ENCODE results near the gene ST3GAL2.
"Not testable (repeated sequence)": the region's sequence is repeated elsewhere in the genome, so short reads cannot be mapped to it uniquely, and the experiment has no call there.

The ST3GAL2 gene

DNA sequence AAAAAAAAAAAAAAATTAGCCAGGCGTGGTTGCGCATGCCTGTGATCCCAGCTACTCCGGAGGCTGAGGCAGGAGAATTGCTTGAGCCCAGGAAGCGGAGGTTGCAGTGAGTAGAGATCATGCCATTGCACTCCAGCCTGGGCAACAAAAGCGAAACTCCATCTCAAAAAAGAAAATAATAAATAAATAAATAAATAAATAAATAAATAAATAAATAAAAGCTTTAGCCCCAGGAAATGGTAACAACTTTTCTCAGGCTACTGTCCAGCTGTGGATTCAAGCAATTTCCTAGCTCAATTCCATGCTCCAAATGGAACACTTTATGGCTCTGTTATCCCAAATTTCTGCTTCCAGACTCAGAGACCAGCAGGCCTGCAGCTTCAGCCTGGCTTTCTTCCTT lies 25.3 kb downstream of the ST3GAL2 start:
- not testable (repeated sequence) for FAIRE-seq

- no peak for FAIRE-seq
These were observed 26.5 kb downstream of the ST3GAL2 start for GRCh38 chr16:70412385-70412784.

GRCh38 chr16:70410734-70411133 lies 28.2 kb downstream of the ST3GAL2 start:
- FAIRE-seq, result no peak

GRCh38 chr16:70407811-70408274 lies 31.1 kb downstream of the ST3GAL2 start:
- FAIRE-seq, result no peak

- FAIRE-seq, result not testable (repeated sequence)
These were observed 32.8 kb downstream of the ST3GAL2 start for GRCh38 chr16:70406104-70406503.

GRCh38 chr16:70402916-70403659 lies 35.8 kb downstream of the ST3GAL2 start:
- FAIRE-seq, result no peak

DNA sequence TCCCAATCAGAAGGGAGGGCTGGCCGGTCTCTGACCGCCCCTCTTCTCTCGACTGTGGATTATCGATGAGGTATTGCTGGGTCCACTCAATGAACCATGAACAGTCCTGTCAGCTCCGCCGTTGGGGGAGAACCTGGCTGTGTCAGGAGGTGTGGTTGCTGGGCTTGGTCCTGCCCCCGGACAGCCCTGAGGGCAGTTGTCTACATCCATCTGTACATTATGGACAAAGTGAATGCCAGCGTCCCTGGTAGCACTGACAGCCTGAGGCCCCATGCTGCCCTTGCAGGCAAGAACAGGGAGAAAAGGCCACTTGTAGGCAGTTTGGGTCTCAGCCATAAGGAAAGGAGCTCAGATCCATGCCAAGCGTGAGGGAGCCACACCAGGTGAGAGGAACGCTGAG lies 38.9 kb downstream of the ST3GAL2 start:
- FAIRE-seq, result no peak

DNA sequence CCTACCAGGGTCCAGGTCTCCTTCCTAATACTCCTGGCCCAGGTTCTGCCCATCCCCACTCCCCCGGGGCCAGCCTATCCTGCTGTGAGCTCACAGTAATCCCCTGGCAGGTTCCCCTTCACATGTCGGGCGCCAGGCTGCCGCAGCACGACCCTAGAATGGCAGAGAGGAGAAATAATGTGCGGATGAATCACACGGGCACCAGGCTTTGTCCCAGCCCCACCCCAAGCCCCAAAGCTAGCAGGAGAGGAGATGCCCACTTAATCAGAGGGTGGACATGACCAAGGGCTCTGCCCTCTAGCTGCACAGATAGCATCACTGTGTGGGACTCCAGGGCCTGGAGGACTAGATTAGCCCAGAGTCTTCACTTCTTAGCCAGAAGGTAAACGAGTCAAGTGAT lies 39.5 kb downstream of the ST3GAL2 start:
- FAIRE-seq, result no peak

GRCh38 chr16:70398177-70398743 lies 40.6 kb downstream of the ST3GAL2 start:
- FAIRE-seq, result no peak

- FAIRE-seq, result no peak
These were observed 42.5 kb downstream of the ST3GAL2 start for GRCh38 chr16:70396246-70396904.

DNA sequence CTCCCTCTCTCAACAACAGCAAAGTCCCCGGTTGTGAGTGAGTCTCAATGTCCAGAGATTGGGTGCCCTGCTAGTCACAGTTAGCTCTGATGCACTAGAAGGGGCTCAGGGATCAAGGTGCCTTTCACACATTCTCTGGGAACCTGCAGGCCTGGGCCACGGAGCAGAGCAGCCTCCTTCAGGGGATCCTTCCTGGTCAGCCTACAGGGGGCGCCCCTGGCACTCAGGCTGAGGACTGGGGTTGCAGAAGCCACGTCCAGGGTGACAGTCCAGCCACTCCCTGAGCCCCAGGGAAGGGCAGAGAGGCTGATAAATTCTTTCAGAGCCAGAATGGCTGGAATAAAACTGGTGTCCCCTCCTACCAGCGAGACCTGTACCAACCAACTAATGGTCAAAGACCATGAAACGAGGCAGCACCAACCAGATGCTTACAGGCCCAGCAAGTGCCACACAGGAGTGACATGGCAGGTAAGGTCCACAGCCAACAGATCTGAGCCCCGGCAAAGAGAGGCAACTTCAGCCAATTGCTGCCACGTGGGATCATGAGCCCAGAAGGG lies 43.5 kb downstream of the ST3GAL2 start:
- FAIRE-seq, result no peak

- FAIRE-seq, result no peak
These were observed 44.0 kb downstream of the ST3GAL2 start for GRCh38 chr16:70394853-70395252.

DNA sequence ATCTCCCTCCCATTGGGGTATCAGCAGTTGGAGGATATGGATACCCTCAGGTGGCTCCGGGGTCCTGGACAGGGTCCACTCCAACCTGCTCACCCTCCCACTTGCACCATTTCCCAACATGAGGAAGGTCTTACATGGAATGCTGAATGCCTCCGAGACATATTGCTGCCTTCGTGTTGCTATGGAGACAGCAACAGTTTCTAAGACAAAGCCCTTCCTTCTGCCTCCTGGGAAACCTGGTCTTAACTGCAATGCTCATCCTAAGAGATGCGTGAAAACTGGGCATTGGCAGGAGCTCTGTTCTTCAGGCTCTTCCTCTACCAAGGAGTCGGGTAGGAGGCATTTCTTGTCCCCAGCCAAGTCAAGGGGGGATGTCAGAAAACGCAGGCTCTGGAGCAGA lies 45.2 kb downstream of the ST3GAL2 start:
- FAIRE-seq, result no peak

- FAIRE-seq, result no peak
These were observed 46.3 kb downstream of the ST3GAL2 start for GRCh38 chr16:70392606-70393005.

- FAIRE-seq, result no peak
These were observed 46.9 kb downstream of the ST3GAL2 start for GRCh38 chr16:70391881-70392481.

- FAIRE-seq, result no peak
These were observed 47.5 kb downstream of the ST3GAL2 start for GRCh38 chr16:70391446-70391845.

DNA sequence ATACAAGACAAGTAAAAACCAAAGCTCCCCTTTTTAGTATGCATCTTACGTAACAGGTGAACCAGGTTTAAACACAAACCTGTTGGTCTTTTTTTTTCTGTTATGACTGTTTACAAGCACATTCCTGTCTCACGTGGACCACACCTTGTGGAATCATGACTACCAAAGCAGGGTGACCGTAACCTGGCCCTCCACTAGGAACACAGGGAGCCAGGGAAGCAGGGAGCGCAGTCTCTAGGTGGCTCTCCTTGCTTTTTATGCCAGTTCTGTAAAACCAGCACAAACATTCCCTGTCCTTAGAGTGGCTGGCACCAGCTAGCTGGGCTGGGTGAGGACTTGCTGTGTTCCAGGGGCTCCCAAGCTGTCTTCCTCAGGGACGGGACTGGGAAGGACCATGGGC lies 48.1 kb downstream of the ST3GAL2 start:
- FAIRE-seq, result no peak

GRCh38 chr16:70388006-70388680 lies 50.8 kb downstream of the ST3GAL2 start:
- FAIRE-seq, result no peak

GRCh38 chr16:70386289-70386986 lies 52.5 kb downstream of the ST3GAL2 start:
- not testable (repeated sequence) for FAIRE-seq

GRCh38 chr16:70383421-70383960 lies 55.4 kb downstream of the ST3GAL2 start:
- no peak for FAIRE-seq

GRCh38 chr16:70381604-70382342 lies 57.1 kb downstream of the ST3GAL2 start:
- no peak for FAIRE-seq

Data from islet of Langerhans (tissue), 1 donor.